GM18505 (cell line): ENCODE results near the gene DHRS7.

ENCODE experiments used
- ATAC-seq: cut with Tn5 transposase; IDR thresholded peaks from one replicate; pipeline ENCODE4 v1.9.1; 2021; ENCODE audit not compliant: unreplicated experiment
- POLR2A ChIP-seq: IDR thresholded peaks from 4 replicates; pipeline ENCODE4 v1.6.1; 2011; ENCODE audit warnings: borderline replicate concordance; ENCODE audit not compliant: insufficient read depth, insufficient read length; ENCODE audit errors: extremely low read depth

Gene DHRS7

DNA sequence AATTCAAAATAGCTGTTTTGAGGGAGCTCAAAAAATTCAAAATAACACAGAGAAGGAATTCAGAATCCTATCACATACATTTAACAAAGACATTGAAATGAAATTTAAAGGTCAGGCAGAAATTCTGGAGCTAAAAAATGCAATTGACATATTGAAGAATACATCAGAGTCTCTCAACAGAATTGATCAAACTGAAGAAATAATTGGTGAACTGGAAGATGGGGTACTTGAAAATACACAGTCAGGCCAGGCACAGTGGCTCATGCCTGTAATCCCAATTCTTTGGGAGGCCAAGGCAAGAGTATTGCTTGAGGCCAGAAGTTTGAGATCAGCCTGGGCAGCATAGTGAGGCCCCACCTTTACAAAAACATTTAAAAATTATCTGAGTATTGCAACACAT, 34.1 kb upstream of the DHRS7 start:
- TF ChIP-seq POLR2A: no peak
- ATAC-seq: no peak

DNA sequence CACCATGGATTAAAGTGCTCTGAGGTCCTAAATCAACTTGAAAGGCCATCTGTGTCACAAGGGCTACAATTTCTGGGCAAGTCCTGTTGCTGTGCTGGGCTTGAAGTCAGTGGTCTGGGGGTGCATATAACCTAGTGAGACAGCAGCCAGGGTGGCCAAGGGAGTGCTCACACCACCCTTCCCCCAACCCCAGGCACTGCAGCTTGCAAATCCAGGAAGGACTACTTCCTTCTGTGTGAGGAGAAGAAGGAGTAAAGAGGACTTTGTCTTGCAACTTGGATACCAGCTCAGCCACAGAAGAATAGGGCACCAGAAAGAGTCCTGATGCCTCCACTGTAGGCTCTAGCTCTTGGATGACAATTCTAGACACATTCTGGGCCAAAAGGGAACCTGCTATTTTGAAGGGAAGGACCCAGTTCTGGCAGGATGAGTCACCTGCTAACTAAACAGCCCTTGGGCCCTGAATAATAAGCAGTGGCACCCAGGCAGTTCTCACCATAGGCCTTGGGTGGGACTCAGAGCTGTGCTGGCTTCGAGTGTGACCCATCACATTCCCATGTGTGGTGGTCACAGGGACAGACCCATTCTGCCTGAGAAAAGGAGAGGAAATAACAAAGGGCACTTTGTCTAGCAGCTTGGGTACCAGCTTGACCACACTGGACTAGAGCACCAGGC, 32.6 kb upstream of the DHRS7 start:
- TF ChIP-seq POLR2A: no peak
- no peak for ATAC-seq

GRCh38 chr14:60196291-60196690, 31.1 kb upstream of the DHRS7 start:
- no peak for ATAC-seq

GRCh38 chr14:60195179-60195810, 30.1 kb upstream of the DHRS7 start:
- TF ChIP-seq POLR2A: no peak
- no peak for ATAC-seq

More at GRCh38 chr14:60196291-60196690, 31.1 kb upstream of the DHRS7 start:
- TF ChIP-seq POLR2A: no peak

DNA sequence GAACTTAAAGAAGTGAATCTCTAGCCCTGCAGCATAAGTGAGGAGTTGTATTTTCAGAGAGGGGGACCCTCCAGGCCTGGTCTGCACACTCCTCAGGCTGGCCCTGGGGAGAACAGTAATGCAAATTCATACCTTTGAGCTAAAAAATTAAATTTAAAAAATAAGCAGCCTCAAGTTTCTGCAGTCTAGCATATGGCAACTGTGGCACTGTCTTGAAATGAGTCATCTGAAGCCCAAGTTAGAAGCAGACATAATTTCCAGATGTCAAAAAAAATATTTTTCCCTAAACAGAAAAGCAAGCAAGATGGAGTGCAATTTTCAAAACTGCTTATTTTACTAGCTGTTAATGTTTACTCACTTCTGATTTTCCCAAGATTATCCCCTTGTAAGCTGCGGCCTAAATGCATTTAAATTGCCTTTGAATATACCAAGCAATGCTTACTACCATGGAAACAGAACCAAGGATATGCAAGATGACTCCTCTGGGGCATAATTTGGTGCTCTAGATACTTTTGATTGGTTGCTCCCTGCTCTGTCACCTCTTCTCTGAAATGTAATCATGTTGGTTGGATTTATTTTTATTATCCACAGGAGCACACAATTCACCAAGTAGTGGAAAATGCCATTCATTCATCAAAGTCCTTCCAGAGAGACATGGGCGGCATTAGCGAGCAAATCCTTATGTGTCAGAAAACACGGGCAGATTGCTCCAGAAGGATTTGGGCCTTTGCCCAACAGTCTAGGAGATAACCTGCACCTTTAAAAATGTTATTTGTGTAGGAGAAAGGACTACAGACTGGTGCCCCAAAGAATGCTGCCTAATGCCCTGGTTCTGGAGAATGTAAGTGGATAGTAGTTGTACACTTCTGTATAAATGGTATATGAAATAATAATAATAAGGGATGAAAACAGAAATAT, 25.0 kb upstream of the DHRS7 start:
- TF ChIP-seq POLR2A: no peak
- ATAC-seq: peak; percentile 56

DNA sequence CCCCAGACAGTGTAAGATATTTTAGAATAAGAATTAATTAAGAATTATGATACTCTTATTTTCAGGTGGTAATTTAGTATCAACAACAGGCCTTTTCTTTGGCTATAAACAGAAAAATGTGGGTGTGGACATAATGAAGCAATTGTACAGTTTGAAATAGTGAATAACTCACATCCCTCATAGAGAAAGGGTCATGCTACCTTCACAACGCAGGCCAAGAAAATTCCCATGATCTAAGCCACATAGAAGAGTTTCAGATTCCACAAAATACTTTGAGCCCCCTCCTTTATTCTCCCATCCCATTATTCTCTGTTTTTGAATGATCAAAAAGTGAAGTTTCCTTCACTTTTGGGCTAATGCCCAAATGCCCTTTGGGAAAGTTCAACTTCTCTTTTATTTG, 23.5 kb upstream of the DHRS7 start:
- ATAC-seq: no peak
- TF ChIP-seq POLR2A: no peak

DNA sequence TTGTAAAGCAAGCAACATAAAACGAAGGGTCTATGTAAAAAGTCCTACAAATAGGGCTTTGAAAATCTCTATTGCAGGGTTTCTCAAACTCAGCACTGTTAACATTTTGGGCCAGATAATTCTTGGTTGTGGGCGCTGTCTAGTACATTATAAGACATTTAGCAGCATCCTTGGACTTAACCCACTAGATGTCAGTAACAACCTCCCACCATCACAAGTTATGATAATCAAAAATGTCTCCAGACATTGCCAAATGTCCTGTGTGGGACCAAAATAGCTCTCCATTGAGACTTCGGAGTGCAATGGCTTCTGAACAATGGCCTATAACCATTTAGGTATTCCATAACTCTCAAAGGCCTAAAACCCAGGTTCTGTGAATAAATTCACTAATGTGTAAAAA, 22.9 kb upstream of the DHRS7 start:
- ATAC-seq: no peak
- TF ChIP-seq POLR2A: no peak

- no peak for TF ChIP-seq POLR2A
- ATAC-seq: no peak
Observed at GRCh38 chr14:60184905-60185555, 19.8 kb upstream of the DHRS7 start.

DNA sequence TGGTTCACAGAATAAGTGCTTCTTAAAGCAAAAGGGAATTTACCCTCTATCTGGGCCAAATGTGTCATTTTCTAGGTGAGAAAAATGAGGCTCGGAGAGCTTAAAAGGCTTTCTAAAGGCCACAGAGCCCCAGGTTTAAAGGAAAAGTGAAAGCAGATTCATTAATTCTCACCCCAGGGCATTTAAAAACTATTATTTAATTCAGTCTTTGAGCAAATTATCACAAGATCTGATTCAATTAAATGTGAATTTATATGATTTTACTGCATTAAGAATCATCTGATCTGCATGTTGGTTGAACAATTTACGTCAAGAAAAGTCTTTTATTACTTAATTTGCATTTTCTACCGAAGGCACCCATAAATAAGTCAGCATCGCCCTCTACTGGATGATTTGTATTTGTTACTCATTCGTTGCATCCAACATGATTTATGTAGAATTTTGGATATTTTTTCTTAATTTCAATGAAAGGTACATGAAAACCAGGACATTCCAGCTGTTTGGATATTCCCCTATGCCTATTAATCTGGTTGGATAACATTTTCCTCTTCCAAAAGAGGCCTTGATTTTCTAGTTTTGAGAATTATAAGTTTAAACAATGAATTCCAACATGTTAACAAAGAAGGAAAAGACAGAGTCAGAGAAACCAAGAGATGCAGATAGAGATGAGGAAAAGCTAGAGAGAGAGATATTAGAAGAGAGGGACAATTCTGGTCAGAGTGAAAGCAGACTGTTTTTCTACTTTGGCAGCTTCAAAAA, 19.1 kb upstream of the DHRS7 start:
- no peak for ATAC-seq

DNA sequence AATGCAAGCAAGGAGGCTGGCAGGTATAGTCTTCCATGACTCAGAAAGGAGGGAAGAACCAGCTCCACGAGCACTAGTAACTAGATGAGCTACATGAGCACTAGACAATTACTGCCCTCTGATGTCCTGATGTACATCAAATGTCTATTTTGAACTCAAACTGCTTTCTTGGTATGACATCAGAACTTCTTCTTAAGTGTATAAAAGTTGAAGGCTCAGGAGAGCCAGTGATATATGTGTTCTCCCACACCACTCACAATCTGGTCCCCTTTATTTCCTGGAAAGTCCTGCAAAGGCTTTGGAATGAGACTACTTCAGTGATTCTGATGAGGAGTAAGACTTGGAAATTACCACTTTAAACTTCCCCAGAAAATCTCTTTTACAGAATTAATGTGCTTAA, 18.5 kb upstream of the DHRS7 start:
- TF ChIP-seq POLR2A: no peak
- no peak for ATAC-seq

More for the DNA sequence above, 19.1 kb upstream of the DHRS7 start:
- no peak for TF ChIP-seq POLR2A

- ATAC-seq: no peak
- no peak for TF ChIP-seq POLR2A
Observed at GRCh38 chr14:60183138-60183537, 17.9 kb upstream of the DHRS7 start.

DNA sequence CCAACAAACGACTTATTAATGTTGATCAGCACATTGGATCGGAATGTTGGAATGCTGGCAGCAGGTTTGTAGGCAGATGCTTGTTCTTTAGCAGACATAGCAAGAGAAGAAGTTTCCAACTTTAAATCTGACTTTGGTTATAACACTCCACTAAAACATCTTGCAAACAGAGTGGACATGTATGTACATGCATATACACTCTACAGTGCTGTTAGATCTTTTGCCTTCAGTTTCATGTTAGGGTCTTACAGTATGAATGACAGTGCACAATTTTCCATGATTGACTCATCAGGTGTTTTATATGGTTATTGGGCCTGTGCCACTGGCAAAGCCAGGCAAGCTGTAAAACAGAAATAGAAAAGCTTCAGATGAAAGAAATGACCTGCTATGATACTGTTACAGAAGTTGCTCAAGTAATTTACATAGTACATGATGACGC, 14.3 kb upstream of the DHRS7 start:
- no peak for TF ChIP-seq POLR2A
- ATAC-seq: no peak
